Psoas muscle (tissue), 8 donors: ENCODE data around the gene SLCO4A1. TPM values are rescaled to one million over a fixed set of nuclear protein-coding genes. Genes with fewer than 3 reads are reported as not detected.

ENCODE experiments used
- ATAC-seq, 4 donors: fragments of 200-7000 bp; cut with Tn5 transposase; one replicate each; pipeline ENCODE4 v1.9.1; 2020; ENCODE audit warnings: moderate library complexity in 3 of 4, mild to moderate bottlenecking in 2 of 4
- DNase-seq, 2 donors: peaks; one replicate each; pipeline ENCODE4 v3.0.0-alpha.2; 2020
- H3K27ac ChIP-seq: fragments of 200-600 bp; one replicate; pipeline ENCODE4 v1.8.0; 2022
- H3K27me3 ChIP-seq, 3 donors: fragments of 200-600 bp in 1 of 3; one replicate each; pipeline versions ENCODE4 v1.6.1 to v1.8.0; 2013 to 2022; ENCODE audit warnings: low read length in 2 of 3, mild to moderate bottlenecking in 2 of 3, moderate library complexity in 1 of 3; ENCODE audit not compliant: insufficient read depth in 3 of 3
- H3K36me3 ChIP-seq, 2 donors: fragments of 200-600 bp in 1 of 2; one replicate each; pipeline versions ENCODE4 v1.6.1 to v1.8.0; 2013 to 2022; ENCODE audit warnings: low read depth in 1 of 2, mild to moderate bottlenecking in 1 of 2, moderate library complexity in 1 of 2; ENCODE audit not compliant: insufficient read depth in 1 of 2
- H3K4me1 ChIP-seq: fragments of 200-600 bp; one replicate; pipeline ENCODE4 v1.8.0; 2022
- H3K4me3 ChIP-seq: fragments of 200-600 bp; one replicate; pipeline ENCODE4 v1.8.0; 2022; ENCODE audit warnings: mild to moderate bottlenecking
- H3K9me3 ChIP-seq: fragments of 200-600 bp; one replicate; pipeline ENCODE4 v1.8.0; 2022
- CTCF ChIP-seq: fragments of 200-600 bp; IDR thresholded peaks from one replicate; pipeline ENCODE4 v1.8.0; 2022; ENCODE audit warnings: antibody characterized with exemption
- WGBS, 3 donors: extraction: QIAGEN DNeasy Blood & Tissue Kit; methylation state at CpG; one replicate each; pipeline versions ENCODE4 v1.1.6 to v1.1.7; 2013; 5-methylcytosine and 5-hydroxymethylcytosine counted together
- intact Hi-C, 2 donors: fragments of 100-400 bp; cut with DNase I; formaldehyde crosslinking; loops; one replicate each; pipeline versions ENCODE4 v1.11.0 to v1.14.2; 2022
- polyA plus RNA-seq, 3 donors: library from polyadenylated mRNA; stranded (reverse); fragments of 200-250 nt; gene quantifications; one replicate each; pipeline ENCODE4 v1.2.3, GENCODE V29; 2013
- total RNA-seq, 4 donors: library from RNA; stranded (reverse); fragmentation: NEBNext Ultra II Directional in 2 of 4; extraction: Animal tissue kit (Norgen Biotek cat#: 25700) in 2 of 4; gene quantifications; one replicate each; pipeline versions ENCODE4 v1.2.1 to v1.2.4, GENCODE V29; 2021 to 2023
- donor health status: healthy with polysubstance abuse.
- donor health status: DM: no; HTN: no; CAD: no; lungs with moderate emphysema.
- donor health status: Bipolar disorder and iron deficiency.
- donor health status: healthy.
- donor health status: DM: yes; HTN: yes; CAD: no.
- donor health status: DM: no; HTN: no; CAD: no.
- donor health status: DM: no; HTN: no; CAD: no.
- donor health status: DM: yes; HTN: yes; CAD: no.

The SLCO4A1 gene
- total and polyA plus RNA-seq, 7 donors = 5.3 to 38.5 (median 9.8) TPM

GRCh38 chr20:62696434-62696957 is 54.2 kb downstream of the SLCO4A1 start:
- 76 to 87% (median 80%) methylated on average over 16 of the region's 16 CpGs for WGBS, 3 donors
- no peak for DNase-seq
- H3K4me1 ChIP-seq = no peaks in the 10 kb centered on the region
- TF ChIP-seq CTCF = no peak
- no peak overlapping the region for H3K4me3 ChIP-seq
- H3K9me3 ChIP-seq = no peaks in the 10 kb centered on the region
- intact Hi-C loops = no loop called here
- H3K27ac ChIP-seq = no peak overlapping the region
- no peak for ATAC-seq
- H3K27me3 ChIP-seq = peaks cover 0 to 34% (median 19%) of the 10 kb centered on the region in 3 donors
- no peaks in the 10 kb centered on the region for H3K36me3 ChIP-seq

DNA sequence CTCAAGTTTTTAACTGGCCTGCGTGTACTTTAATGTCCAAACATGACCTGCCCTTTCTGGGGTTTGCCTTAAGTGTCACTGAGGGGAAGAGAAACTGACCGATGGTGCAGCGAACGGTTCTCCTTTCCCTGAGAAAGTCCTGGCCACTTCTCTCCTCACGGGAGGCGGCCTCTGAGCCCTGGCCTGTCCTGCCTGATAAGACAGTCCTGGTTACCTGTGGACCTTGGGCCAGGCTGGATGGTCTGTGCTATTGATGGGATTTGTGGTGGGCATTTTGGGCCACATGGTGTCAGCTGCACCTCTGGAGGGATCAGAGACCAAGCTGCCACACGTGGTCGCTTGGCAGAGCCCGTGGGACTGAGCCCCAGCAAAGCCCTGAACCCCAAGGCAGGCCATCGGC is 54.7 kb downstream of the SLCO4A1 start:
- WGBS, 3 donors = 76 to 83% (median 80%) methylated on average over 10 of the region's 10 CpGs
- intact Hi-C loops = no loop called here
- DNase-seq = no peak
- Histone ChIP-seq H3K9me3 (no peaks in the 10 kb centered on the region), H3K4me1 (no peaks in the 10 kb centered on the region), H3K36me3 (no peaks in the 10 kb centered on the region), H3K27me3 (peaks cover 0 to 30% (median 15%) of the 10 kb centered on the region in 3 donors), H3K27ac (no peak overlapping the region), H3K4me3 (no peak overlapping the region)
- no peak for TF ChIP-seq CTCF
- ATAC-seq = no peak

DNA sequence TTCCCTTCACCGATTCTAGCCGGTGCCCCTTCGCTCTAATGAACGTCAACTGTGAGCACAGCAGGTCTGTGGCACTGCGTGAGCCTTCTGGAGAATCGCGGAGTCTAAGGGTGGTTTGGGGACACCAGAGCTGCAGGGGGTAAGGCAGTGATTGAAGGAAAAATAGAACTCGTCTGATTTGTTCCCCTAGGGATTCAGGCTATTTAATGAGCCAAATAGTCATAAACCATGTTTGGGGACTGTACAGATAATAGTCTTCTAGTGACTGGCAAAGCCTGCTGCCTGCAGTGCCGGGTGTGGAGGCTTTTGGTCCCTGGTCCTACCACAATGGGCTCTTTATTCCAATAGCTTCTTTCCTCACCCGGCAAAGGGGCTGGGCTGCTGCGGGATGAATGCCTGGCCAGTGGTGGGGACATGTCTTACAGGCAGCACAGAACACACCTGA is 55.2 kb downstream of the SLCO4A1 start:
- no peak for DNase-seq
- H3K36me3 ChIP-seq = no peaks in the 10 kb centered on the region
- no peaks in the 10 kb centered on the region for H3K4me1 ChIP-seq
- intact Hi-C loops = no loop called here
- H3K4me3 ChIP-seq = no peak overlapping the region
- WGBS, 3 donors = 65 to 70% (median 65%) methylated on average over 11 of the region's 11 CpGs
- H3K9me3 ChIP-seq = no peaks in the 10 kb centered on the region
- TF ChIP-seq CTCF = no peak
- H3K27me3 ChIP-seq = peaks cover 0 to 32% (median 12%) of the 10 kb centered on the region in 3 donors
- no peak for ATAC-seq
- no peak overlapping the region for H3K27ac ChIP-seq

DNA sequence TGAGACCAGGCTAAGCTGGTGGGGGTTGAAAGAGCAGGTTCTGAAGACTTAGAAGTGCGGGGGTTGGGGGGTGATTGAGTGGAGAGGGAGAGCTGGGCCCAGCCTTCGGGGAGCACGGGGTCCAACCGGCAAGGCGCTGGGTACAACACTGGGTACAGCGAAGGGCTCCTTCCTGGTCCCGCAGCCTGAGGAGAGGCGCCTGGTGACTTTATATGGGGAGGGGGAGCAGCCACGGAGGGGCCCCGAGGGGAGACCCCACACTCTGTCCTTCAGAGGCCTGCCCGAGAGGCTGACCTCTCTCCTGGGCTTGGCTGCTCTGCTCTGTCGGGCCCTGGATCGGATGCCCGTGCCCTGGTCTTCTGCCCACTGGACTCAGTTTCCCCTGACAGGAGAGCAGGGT is 55.9 kb downstream of the SLCO4A1 start:
- intact Hi-C loops = no loop called here
- no peaks in the 10 kb centered on the region for H3K9me3 ChIP-seq
- 90 to 94% (median 93%) methylated on average over 14 of the region's 14 CpGs for WGBS, 3 donors

More for the DNA sequence above, 55.9 kb downstream of the SLCO4A1 start:
- ATAC-seq = no peak
- DNase-seq = no peak
- Histone ChIP-seq H3K36me3 (no peaks in the 10 kb centered on the region), H3K4me3 (no peak overlapping the region), H3K27me3 (peaks cover 0 to 33% (median 9%) of the 10 kb centered on the region in 3 donors), H3K4me1 (no peaks in the 10 kb centered on the region), H3K27ac (no peak overlapping the region)
- TF ChIP-seq CTCF = no peak
